H54 (cell line): ENCODE results near the gene BEX3.
A peak's percentile ranks its signal among the peaks of the same experiment; 100 is the strongest.
"Not testable (repeated sequence)": the region's sequence is repeated elsewhere in the genome, so short reads cannot be mapped to it uniquely, and the experiment has no call there.

ENCODE experiments used
- DNase-seq: peaks from one replicate; pipeline ENCODE4 v3.0.0; 2011; ENCODE audit warnings: low spot score, mixed read lengths; ENCODE audit not compliant: insufficient read length
- FAIRE-seq: peaks from 3 replicates; lab custom pipeline; 2011; peaks lifted over from hg19 to GRCh38; lab: Jason Lieb, UNC
- POLR2A ChIP-seq: IDR thresholded peaks from 2 replicates; pipeline ENCODE4 v1.6.1; 2011; ENCODE audit warnings: low read depth, mild to moderate bottlenecking, low read length

The BEX3 gene

GRCh38 chrX:103398421-103398864 lies 22.1 kb downstream of the BEX3 start:
- TF ChIP-seq POLR2A = no peak
- FAIRE-seq (peak; percentile 33), DNase-seq (peak; percentile 25)

DNA sequence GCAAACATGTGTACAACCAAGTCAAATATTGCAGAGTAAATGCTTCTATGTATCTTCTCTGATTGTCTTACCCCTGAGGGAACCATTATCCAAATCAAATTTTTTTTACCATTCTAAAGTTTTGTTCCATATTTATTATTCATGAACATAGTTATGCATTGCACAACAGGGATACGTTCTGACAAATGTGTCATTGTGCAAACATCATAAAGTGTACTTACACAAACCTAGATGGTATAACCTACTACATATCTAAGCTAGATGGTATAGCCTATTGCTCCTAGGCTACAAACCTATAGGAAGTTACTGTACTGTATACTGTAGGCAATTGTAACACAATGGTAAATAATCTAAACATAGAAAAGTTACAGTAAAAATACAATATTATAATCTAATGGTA lies 23.4 kb downstream of the BEX3 start:
- DNase-seq (no peak), FAIRE-seq (no peak)
- no peak for TF ChIP-seq POLR2A

DNA sequence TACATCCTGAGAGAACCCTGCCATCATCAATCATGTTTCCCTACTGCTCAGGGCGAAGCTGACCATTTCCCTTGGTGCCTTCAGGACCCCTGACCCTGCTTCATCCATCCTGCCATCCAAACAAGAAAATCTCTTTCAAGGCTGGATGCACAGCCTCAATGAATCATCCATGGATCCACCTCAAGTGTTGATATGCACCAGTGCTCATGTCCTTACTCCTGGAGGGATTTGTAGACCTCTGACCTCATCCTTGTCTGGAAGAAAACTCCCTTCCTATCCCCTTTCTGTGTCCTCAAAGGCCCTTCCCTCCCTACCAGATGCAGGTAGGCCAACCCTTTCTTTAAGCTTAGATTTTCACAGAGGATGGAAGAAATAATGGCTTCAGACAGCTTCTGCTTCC lies 24.6 kb downstream of the BEX3 start:
- TF ChIP-seq POLR2A = no peak
- DNase-seq (no peak), FAIRE-seq (no peak)

GRCh38 chrX:103404231-103405008 lies 28.1 kb downstream of the BEX3 start:
- FAIRE-seq = peak; percentile 96
- DNase-seq = peak; percentile 41
- TF ChIP-seq POLR2A = no peak

DNA sequence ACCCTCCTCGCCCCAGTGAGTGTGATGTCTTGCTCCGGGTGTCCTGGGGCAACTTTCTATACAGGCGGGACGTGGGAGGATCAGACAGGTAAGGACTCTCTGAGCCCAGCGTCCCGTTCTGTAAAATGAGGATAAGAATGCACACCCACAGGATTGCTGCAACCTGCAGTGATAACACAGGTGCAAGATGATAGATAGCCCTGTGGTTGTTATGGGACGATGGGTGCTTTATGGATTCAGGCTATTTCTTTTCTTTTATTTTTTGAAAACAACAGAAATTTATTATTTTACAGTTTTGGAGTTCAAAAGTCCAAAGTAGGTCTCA lies 28.6 kb downstream of the BEX3 start:
- no peak for TF ChIP-seq POLR2A
- DNase-seq (no peak), FAIRE-seq (no peak)

GRCh38 chrX:103406256-103406655 lies 29.9 kb downstream of the BEX3 start:
- DNase-seq = no peak
- no peak for TF ChIP-seq POLR2A
- FAIRE-seq = no peak

DNA sequence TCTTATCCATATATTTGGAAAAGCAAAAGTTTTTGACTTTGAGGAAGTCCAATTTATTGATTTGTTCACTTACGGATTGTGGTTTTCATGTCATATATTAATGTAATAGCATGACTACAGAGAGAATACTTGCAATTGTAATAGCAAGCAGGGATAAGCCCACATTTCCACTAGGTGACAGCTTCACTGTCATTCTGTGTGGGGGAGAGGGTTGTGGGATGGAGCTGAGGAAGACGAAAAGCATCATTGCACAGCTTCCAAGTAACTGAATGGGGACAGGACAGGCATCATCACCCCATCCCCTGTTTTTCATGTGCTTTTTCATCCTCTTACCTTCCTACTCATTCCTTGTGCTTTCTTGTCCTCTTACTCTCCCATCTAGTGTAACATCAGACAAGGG lies 31.4 kb downstream of the BEX3 start:
- FAIRE-seq = no peak
- TF ChIP-seq POLR2A = no peak
- no peak for DNase-seq

- DNase-seq, FAIRE-seq: not testable (repeated sequence)
Measured at GRCh38 chrX:103411721-103412120, 35.4 kb downstream of the BEX3 start.

- FAIRE-seq (no peak), DNase-seq (no peak)
- TF ChIP-seq POLR2A = no peak
Measured at GRCh38 chrX:103413705-103414387, 37.5 kb downstream of the BEX3 start.

- FAIRE-seq (no peak), DNase-seq (no peak)
- no peak for TF ChIP-seq POLR2A
Measured at GRCh38 chrX:103414561-103414960, 38.2 kb downstream of the BEX3 start.

DNA sequence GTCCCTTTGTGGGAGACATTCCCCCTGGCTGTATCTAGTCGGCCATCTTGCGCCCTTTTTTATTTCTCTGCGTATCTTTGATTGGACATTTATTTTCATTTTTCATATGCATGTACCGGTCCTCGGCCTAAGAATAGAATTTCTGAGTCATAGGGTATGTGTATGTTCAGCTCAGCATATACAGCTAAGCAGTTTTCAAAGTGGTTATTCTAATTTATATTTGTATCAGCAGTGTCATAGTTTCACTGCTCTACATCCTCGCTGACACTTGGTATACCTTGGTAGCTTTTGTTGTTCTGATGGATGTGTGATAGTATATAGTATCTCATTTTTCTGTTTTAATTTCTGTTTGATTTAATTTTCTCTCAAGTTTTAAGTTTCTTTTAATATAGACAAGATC lies 38.7 kb downstream of the BEX3 start:
- no peak for FAIRE-seq
- TF ChIP-seq POLR2A = no peak
- DNase-seq = no peak

DNA sequence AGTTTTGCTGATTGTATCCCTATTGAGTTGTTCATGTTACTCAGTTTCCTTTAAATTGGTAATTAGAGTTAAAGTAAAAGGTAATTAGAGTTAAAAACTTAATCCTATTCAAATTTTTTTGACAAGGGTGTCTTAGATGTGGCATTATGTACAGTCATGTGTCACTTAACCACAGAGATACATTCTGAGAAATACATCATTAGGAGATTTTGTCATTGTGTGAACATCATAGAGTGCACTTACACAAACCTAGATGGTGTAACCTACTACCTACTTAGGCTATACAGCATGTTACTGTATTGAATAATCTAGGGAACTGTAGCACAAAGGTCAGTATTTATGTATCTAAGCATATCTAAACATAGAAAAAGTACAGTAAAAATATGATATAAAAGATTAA lies 39.2 kb downstream of the BEX3 start:
- FAIRE-seq = no peak
- no peak for DNase-seq
- TF ChIP-seq POLR2A = no peak

- no peak for TF ChIP-seq POLR2A
- FAIRE-seq (no peak), DNase-seq (no peak)
Measured at GRCh38 chrX:103417370-103417769, 41.0 kb downstream of the BEX3 start.

DNA sequence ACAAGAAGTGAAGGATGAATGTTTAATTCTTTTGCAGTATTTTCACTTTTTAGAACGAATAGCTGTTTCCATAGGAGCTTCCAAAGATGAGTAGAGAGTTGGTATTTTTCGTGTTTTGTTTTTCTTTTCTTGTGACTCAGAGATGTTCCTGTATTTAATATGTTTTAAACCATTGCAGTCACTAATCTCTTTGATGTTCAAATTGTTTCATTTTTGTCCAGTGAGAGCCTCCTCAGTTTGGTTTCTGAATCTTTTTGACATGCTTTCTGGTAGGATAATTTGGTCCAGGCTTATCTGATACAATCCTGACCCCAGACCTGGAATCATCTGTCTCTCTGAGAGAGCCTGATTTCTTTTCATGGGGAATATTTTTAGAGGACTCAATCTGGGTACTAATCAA lies 41.6 kb downstream of the BEX3 start:
- FAIRE-seq (peak; percentile 27), DNase-seq (no peak)
- TF ChIP-seq POLR2A = no peak

DNA sequence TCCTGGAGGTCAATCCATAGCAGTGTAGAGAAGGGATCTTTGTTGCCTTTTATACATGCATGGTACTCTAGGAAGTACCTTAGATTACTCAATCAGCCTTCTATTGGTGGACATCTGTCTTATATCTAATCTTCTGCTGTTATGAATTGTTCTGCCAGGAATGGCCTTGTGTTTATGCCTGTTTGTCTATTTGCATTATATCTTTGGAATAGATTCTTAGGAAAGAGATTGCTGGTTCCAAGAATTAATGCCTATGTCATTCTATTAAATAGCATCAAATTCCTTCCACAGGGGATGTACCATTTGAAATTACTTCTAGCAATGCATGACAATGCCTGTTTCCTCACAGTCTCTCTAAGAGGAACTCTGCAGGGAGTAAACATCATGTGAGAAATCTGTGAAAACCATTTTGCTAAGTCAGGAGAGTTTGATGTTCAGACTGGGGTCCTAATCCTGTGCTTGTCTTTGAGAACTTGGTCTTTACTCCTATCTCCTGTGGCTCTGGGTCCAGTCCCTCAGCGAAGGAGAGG lies 42.5 kb downstream of the BEX3 start:
- DNase-seq (no peak), FAIRE-seq (no peak)
- TF ChIP-seq POLR2A = no peak
